Left ventricle myocardium inferior (tissue), 1 donor: ENCODE data around the gene PARD3B. TPM values are rescaled to one million over a fixed set of nuclear protein-coding genes. Genes with fewer than 3 reads are reported as not detected.

Experiments
- DNase-seq: peaks from one replicate; pipeline ENCODE4 v3.0.0-alpha.2; 2020
- H3K27ac ChIP-seq: fragments of 200-600 bp; replicated peaks from 2 replicates; pipeline ENCODE4 v1.8.0; 2021
- H3K27me3 ChIP-seq: fragments of 200-600 bp; 2 replicates; pipeline ENCODE4 v1.8.0; 2021; ENCODE audit warnings: low read depth
- H3K36me3 ChIP-seq: fragments of 200-600 bp; 2 replicates; pipeline ENCODE4 v1.8.0; 2021
- H3K4me1 ChIP-seq: fragments of 200-600 bp; 2 replicates; pipeline ENCODE4 v1.8.0; 2021
- H3K4me3 ChIP-seq: fragments of 200-600 bp; 2 replicates; pipeline ENCODE4 v1.8.0; 2021; ENCODE audit warnings: mild to moderate bottlenecking, moderate library complexity
- H3K9me3 ChIP-seq: fragments of 200-600 bp; replicated peaks from 2 replicates; pipeline ENCODE4 v1.8.0; 2021
- intact Hi-C: fragments of 100-400 bp; cut with micrococcal nuclease; formaldehyde crosslinking; loops from one replicate; pipeline ENCODE4 v1.11.0; 2022
- total RNA-seq: library from RNA; stranded (reverse); fragmentation: NEBNext Ultra II Directional; extraction: Animal tissue kit (Norgen Biotek cat#: 25700); gene quantifications from one replicate; pipeline ENCODE4 v1.2.1, GENCODE V29; 2021
- TF ChIP-seq, protein P1 (sequence below): fragments of 200-600 bp; IDR thresholded peaks from 2 replicates; pipeline ENCODE4 v1.8.0; 2021; ENCODE audit warnings: antibody characterized with exemption, mild to moderate bottlenecking, borderline replicate concordance
- donor health status: DM: no; HTN: yes; CAD: no; lungs with severe emphysema.

The PARD3B gene
- total RNA-seq, 1 donor from 2014 or later, result 9.1 TPM

DNA sequence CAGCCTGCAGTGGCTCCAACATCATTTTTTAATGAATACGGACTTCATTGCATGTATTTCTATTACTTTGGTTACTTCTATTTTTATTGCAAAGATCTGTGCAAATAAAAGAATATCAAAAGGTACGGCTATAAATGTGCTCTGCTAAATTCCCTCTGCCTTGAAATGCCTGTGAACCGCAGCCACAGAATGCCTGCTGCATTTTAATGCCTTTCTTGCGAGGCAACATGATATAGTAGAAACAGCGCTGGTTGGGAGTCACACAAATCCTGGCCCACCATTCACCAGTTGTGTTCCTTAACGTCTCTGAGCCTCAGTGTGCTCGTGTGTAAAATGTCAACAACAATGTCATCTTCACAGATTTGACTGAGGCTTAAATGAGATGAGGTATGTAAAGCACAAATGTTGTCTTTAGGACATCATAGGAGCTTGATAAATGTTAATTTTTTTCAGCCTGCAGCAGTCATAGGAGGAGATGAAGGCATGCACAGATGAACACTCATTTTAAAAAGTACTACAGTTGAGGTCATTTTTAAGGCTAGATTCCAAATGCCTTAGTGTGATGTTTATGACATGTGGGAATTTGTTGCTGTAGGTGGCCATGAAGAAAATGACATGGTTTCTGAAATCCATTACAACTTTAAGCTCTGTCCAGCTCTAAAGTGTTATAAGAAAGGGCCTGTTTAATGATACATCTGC, 949.4 kb downstream of the PARD3B start:
- Histone ChIP-seq H3K27ac (no peak overlapping the region), H3K9me3 (peaks cover 12% of the 10 kb centered on the region)
- intact Hi-C loops, result no loop called here

DNA sequence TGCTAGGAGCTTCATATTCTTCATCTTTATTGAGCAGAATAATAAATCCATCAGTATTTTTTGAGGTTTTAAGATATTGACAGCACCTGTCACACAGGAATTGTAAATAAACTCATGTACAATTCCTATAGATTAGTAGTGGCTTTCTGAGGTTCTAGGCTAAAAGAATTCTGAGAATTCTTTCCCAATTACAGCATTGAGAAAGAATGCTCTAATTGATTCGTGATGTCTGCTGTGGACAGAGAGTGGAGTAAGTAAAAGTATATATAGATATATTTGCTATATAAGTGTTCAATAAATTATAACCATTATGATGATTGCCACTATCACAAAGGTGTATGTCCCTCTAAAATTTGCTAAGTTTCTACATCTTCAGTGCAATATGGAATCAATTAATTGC, 950.5 kb downstream of the PARD3B start:
- peaks cover 4% of the 10 kb centered on the region for H3K4me1 ChIP-seq
- H3K36me3 ChIP-seq, result peaks cover 5% of the 10 kb centered on the region
- TF ChIP-seq, protein P1, sequence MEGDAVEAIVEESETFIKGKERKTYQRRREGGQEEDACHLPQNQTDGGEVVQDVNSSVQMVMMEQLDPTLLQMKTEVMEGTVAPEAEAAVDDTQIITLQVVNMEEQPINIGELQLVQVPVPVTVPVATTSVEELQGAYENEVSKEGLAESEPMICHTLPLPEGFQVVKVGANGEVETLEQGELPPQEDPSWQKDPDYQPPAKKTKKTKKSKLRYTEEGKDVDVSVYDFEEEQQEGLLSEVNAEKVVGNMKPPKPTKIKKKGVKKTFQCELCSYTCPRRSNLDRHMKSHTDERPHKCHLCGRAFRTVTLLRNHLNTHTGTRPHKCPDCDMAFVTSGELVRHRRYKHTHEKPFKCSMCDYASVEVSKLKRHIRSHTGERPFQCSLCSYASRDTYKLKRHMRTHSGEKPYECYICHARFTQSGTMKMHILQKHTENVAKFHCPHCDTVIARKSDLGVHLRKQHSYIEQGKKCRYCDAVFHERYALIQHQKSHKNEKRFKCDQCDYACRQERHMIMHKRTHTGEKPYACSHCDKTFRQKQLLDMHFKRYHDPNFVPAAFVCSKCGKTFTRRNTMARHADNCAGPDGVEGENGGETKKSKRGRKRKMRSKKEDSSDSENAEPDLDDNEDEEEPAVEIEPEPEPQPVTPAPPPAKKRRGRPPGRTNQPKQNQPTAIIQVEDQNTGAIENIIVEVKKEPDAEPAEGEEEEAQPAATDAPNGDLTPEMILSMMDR, result no peak
- H3K27ac ChIP-seq, result no peak overlapping the region
- DNase-seq, result no peak
- intact Hi-C loops, result no loop called here
- no peaks in the 10 kb centered on the region for H3K27me3 ChIP-seq
- H3K4me3 ChIP-seq, result no peak overlapping the region
- peaks cover 6% of the 10 kb centered on the region for H3K9me3 ChIP-seq

More for the DNA sequence above, 949.4 kb downstream of the PARD3B start:
- Histone ChIP-seq H3K4me3 (no peak overlapping the region), H3K27me3 (no peaks in the 10 kb centered on the region), H3K4me1 (peaks cover 4% of the 10 kb centered on the region), H3K36me3 (no peaks in the 10 kb centered on the region)
- no peak for DNase-seq
- TF ChIP-seq, protein P1, result no peak

DNA sequence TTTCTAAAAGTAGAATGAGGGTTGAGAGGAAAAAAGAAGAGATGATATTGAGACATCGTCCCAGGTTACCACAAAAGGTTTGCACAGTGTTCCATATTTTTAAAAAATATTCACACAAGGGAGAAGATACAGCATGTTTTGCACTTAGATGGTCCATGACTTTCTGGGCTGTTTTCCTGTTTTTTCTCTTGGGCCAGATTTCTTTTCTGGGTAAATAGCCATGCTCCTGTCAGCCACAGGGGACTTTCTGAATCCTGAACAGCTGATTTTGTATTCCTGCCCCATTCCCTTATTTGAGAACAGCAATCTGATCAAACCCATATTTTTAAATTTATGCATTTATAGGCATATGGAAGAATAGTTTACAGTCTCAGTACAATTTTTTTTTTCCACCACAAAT, 951.1 kb downstream of the PARD3B start:
- no peak for DNase-seq
- TF ChIP-seq, protein P1, result no peak
- Histone ChIP-seq H3K4me1 (peaks cover 4% of the 10 kb centered on the region), H3K27me3 (no peaks in the 10 kb centered on the region), H3K36me3 (peaks cover 8% of the 10 kb centered on the region), H3K9me3 (peaks cover 4% of the 10 kb centered on the region), H3K4me3 (no peak overlapping the region), H3K27ac (peak overlapping the region; percentile 14)
- intact Hi-C loops, result no loop called here

DNA sequence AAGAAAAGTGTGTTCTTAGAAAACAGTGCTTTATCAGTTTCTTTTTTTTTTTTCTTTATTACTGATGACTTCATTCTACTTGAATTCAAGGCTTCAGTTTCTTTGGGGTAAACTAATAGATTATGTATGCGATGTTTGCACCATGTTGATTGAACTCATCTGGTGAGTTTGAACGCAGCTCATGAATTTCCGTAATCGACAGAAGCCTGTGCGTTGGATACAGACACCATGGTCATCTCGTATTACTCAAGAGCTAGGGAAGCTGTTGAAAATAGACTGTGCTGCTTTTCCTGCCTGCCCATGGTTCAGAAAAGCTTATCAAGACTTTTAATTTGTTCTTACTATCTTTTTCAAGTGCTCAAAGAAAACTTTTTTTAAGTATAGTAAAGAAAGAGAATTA, 951.5 kb downstream of the PARD3B start:
- Histone ChIP-seq H3K36me3 (peaks cover 8% of the 10 kb centered on the region), H3K4me1 (peaks cover 4% of the 10 kb centered on the region), H3K27ac (peak overlapping the region; percentile 14), H3K4me3 (no peak overlapping the region), H3K27me3 (no peaks in the 10 kb centered on the region), H3K9me3 (no peaks in the 10 kb centered on the region)
- intact Hi-C loops, result no loop called here
- no peak for DNase-seq
- TF ChIP-seq, protein P1, result no peak

DNA sequence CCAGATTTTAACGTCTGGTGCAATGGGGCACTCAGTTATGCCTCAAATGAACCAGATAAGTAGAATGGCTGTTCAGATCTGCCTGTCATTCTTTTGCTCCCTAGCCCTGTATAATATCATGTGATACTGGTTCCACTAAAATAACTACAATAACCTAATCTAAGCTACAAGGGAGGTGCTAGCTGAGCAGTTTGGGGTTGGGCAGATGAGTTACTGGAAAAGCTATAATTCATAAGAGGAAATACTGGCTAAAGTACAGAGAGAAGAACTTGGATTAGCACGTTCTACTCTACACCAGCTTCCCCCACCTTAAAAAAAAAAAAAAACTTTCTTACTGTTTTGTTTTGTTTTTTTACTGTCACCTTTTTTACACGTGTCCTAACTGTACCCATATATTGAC, 953.7 kb downstream of the PARD3B start:
- intact Hi-C loops, result no loop called here
- H3K4me3 ChIP-seq, result no peak overlapping the region
- H3K36me3 ChIP-seq, result peaks cover 8% of the 10 kb centered on the region
- H3K27me3 ChIP-seq, result no peaks in the 10 kb centered on the region
- H3K27ac ChIP-seq, result no peak overlapping the region
- TF ChIP-seq, protein P1, result no peak
- no peak for DNase-seq
- H3K9me3 ChIP-seq, result peaks cover 4% of the 10 kb centered on the region
- peaks cover 4% of the 10 kb centered on the region for H3K4me1 ChIP-seq
